HG03280 (cell line): ENCODE results near the gene PMF1.
A peak's percentile ranks its signal among the peaks of the same experiment; 100 is the strongest.
"Not testable (repeated sequence)": the region's sequence is repeated elsewhere in the genome, so short reads cannot be mapped to it uniquely, and the experiment has no call there.

ENCODE experiments used
- ATAC-seq: cut with Tn5 transposase; IDR thresholded peaks from one replicate; pipeline ENCODE4 v1.9.1; 2021; ENCODE audit warnings: mild to moderate bottlenecking, moderate library complexity; ENCODE audit not compliant: unreplicated experiment

PMF1 gene

GRCh38 chr1:156195853-156196252, 17.0 kb upstream of the PMF1 start:
- no peak for ATAC-seq

- no peak for ATAC-seq
These were observed 16.4 kb upstream of the PMF1 start for GRCh38 chr1:156196445-156196844.

- no peak for ATAC-seq
These were observed 13.9 kb upstream of the PMF1 start for GRCh38 chr1:156198831-156199349.

- ATAC-seq, result no peak
These were observed 12.8 kb upstream of the PMF1 start for GRCh38 chr1:156200044-156200443.

- no peak for ATAC-seq
These were observed 9.5 kb upstream of the PMF1 start for GRCh38 chr1:156203331-156203730.

- no peak for ATAC-seq
These were observed 8.1 kb upstream of the PMF1 start for GRCh38 chr1:156204686-156205085.

GRCh38 chr1:156211243-156211642, 1.6 kb upstream of the PMF1 start:
- ATAC-seq, result no peak

- no peak for ATAC-seq
These were observed 677 bp upstream of the PMF1 start for GRCh38 chr1:156212130-156212529.

- no peak for ATAC-seq
These were observed 798 bp downstream of the PMF1 start for GRCh38 chr1:156213644-156213966.

- ATAC-seq, result no peak
These were observed 1.4 kb downstream of the PMF1 start for GRCh38 chr1:156214024-156214748.

GRCh38 chr1:156216361-156217086, 3.7 kb downstream of the PMF1 start:
- not testable (repeated sequence) for ATAC-seq

GRCh38 chr1:156217871-156218270, 5.1 kb downstream of the PMF1 start:
- no peak for ATAC-seq

- no peak for ATAC-seq
These were observed 7.4 kb downstream of the PMF1 start for GRCh38 chr1:156220226-156220625.

- ATAC-seq, result no peak
These were observed 9.3 kb downstream of the PMF1 start for GRCh38 chr1:156221986-156222692.

- no peak for ATAC-seq
These were observed 12.8 kb downstream of the PMF1 start for GRCh38 chr1:156225677-156226014.

GRCh38 chr1:156226116-156226538, 13.3 kb downstream of the PMF1 start:
- peak; percentile 71 for ATAC-seq

GRCh38 chr1:156226782-156227181, 14.0 kb downstream of the PMF1 start:
- ATAC-seq, result peak; percentile 8

GRCh38 chr1:156228501-156228900, 15.7 kb downstream of the PMF1 start:
- ATAC-seq, result no peak

GRCh38 chr1:156229809-156230472, 17.1 kb downstream of the PMF1 start:
- ATAC-seq, result no peak

GRCh38 chr1:156230473-156230837, 17.6 kb downstream of the PMF1 start:
- ATAC-seq, result no peak

GRCh38 chr1:156232201-156232894, 19.5 kb downstream of the PMF1 start:
- ATAC-seq, result no peak
